GM23338 (cell line): Measurements from ENCODE around the gene ANGPTL2. TPM values are rescaled to one million over a fixed set of nuclear protein-coding genes. Genes with fewer than 3 reads are reported as not detected.

ENCODE experiments used
- ATAC-seq: fragments of 200-7000 bp; cut with Tn5 transposase; 3 replicates; pipeline ENCODE4 v1.9.1; 2020
- DNase-seq: peaks from one replicate; pipeline ENCODE4 v3.0.0-alpha.2; 2015; ENCODE audit warnings: low spot score
- H2AFZ ChIP-seq: fragments of 200-600 bp; sonication (generic); 2 replicates; pipeline ENCODE4 v1.8.0; 2016; ENCODE audit warnings: antibody characterized with exemption, mild to moderate bottlenecking, moderate library complexity
- H3F3A ChIP-seq: fragments of 200-600 bp; sonication (generic); replicated peaks from 2 replicates; pipeline ENCODE4 v1.8.0; 2017; ENCODE audit warnings: antibody characterized with exemption, mixed run types, low read depth
- H3K27ac ChIP-seq: fragments of 200-600 bp; sonication (generic); 2 replicates; pipeline ENCODE4 v1.6.1; 2016; ENCODE audit warnings: low read depth
- H3K27me3 ChIP-seq: fragments of 200-600 bp; sonication (generic); 2 replicates; pipeline ENCODE4 v1.8.0; 2016; ENCODE audit warnings: mild to moderate bottlenecking, mixed run types, moderate library complexity; ENCODE audit not compliant: insufficient read depth
- H3K36me3 ChIP-seq: fragments of 200-600 bp; sonication (generic); 2 replicates; pipeline ENCODE4 v1.8.0; 2016; ENCODE audit warnings: mild to moderate bottlenecking; ENCODE audit not compliant: insufficient read depth
- H3K4me1 ChIP-seq: fragments of 200-600 bp; sonication (generic); 2 replicates; pipeline ENCODE4 v1.8.0; 2016; ENCODE audit warnings: mild to moderate bottlenecking, moderate library complexity; ENCODE audit not compliant: insufficient read depth
- H3K4me2 ChIP-seq: fragments of 200-600 bp; sonication (generic); 2 replicates; pipeline ENCODE4 v1.7.1; 2017; ENCODE audit warnings: mixed run types
- H3K4me3 ChIP-seq: fragments of 200-600 bp; sonication (generic); 2 replicates; pipeline ENCODE4 v1.6.1; 2016; ENCODE audit warnings: mixed run types
- H3K79me2 ChIP-seq: fragments of 200-600 bp; sonication (generic); replicated peaks from 2 replicates; pipeline ENCODE4 v1.8.0; 2017; ENCODE audit warnings: mild to moderate bottlenecking; ENCODE audit not compliant: insufficient read depth
- H3K9me2 ChIP-seq: fragments of 200-600 bp; sonication (generic); 2 replicates; pipeline ENCODE4 v1.8.0; 2017; ENCODE audit not compliant: insufficient read depth
- H4K20me1 ChIP-seq: fragments of 200-600 bp; sonication (generic); replicated peaks from 2 replicates; pipeline ENCODE4 v1.8.0; 2017; ENCODE audit warnings: mild to moderate bottlenecking; ENCODE audit not compliant: insufficient read depth
- H3K27ac Mint-ChIP-seq: 2 replicates; pipeline ENCODE4 v1.8.0; 2020; ENCODE audit warnings: inconsistent platforms, mild to moderate bottlenecking, moderate library complexity, mixed read lengths
- H3K27me3 Mint-ChIP-seq: 3 replicates; pipeline ENCODE4 v1.8.0; 2022; ENCODE audit warnings: low read depth, mild to moderate bottlenecking, moderate library complexity, mixed read lengths, inconsistent platforms; ENCODE audit not compliant: insufficient read depth, poor library complexity
- H3K36me3 Mint-ChIP-seq: 3 replicates; pipeline ENCODE4 v1.8.0; 2021; ENCODE audit warnings: low read depth, mild to moderate bottlenecking, inconsistent platforms, moderate library complexity, mixed read lengths
- H3K4me1 Mint-ChIP-seq: 3 replicates; pipeline ENCODE4 v1.8.0; 2020; ENCODE audit warnings: mild to moderate bottlenecking, inconsistent platforms, mixed read lengths
- H3K4me3 Mint-ChIP-seq: 3 replicates; pipeline ENCODE4 v1.8.0; 2021; ENCODE audit warnings: moderate library complexity, mild to moderate bottlenecking, inconsistent platforms, mixed read lengths
- H3K9me3 Mint-ChIP-seq: 3 replicates; pipeline ENCODE4 v1.8.0; 2020; ENCODE audit warnings: moderate library complexity, mild to moderate bottlenecking, inconsistent platforms, mixed read lengths
- ETS1 ChIP-seq: IDR thresholded peaks from 2 replicates; pipeline ENCODE4 v1.6.1; 2016; ENCODE audit warnings: antibody characterized with exemption
- polyA plus RNA-seq: library from polyadenylated mRNA; unstranded; fragments of >200 nt; fragmentation: Nextera tagmentation; extraction: Ambion mirVana; gene quantifications from 2 replicates; pipeline ENCODE4 v1.2.1, GENCODE V29; 2016
- total RNA-seq: library from RNA; depleted of rRNA; stranded (reverse); fragments of >200 nt; shearing (Covaris generic); gene quantifications from 2 replicates; pipeline ENCODE4 v1.2.3, GENCODE V29; 2014
- TF ChIP-seq, protein P1 (sequence below): fragments of 250-450 bp; sonication (Bioruptor Pico); IDR thresholded peaks from 2 replicates; pipeline ENCODE4 v1.5.0; 2020; ENCODE audit warnings: mild to moderate bottlenecking, moderate library complexity

The ANGPTL2 gene
- total and polyA plus RNA-seq, 2 experiments from 2014 or later: 2.9 to 5.2 TPM

DNA sequence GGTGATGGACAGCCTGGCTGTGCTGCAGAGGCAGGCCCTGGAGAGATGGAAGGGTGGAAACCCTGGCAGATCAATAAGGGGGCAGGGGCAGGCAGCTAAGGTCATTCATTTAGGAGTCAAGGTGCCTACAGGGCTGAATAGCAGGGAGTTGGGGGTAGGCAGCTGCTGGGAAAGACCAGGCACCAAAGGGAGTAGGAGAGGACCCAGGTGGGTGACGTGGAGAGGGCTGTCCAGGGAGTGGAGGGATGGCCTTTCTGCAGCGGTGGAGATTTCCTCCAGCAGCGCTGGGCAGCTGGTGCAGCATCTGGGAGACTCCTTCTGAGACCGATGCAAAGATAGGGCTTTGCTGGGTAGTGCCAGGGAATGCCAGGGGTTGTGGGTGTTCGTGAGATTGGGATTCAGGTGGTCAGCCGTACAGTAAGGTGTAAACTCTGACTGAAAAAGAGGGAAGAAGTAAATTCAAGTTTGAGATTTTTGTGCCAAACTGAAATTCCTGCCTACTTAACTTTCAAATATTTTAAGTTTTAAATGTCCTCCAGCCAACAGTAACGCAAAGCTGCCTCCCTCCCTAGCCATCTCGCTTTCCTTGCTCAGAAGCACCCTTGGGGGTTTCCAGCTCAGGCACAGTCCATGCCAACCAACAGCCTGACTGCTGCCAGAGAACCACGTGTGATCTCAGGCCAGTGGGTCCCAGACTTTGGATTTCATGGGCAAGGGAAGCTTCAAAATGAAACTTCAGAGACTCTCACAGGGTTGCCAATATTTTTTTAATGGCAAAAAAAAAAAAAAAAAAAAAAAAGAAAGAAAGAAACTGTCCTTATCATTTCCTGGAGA lies 18.6 kb upstream of the ANGPTL2 start (continued):
- TF ChIP-seq ETS1: no peak
- TF ChIP-seq, protein P1, sequence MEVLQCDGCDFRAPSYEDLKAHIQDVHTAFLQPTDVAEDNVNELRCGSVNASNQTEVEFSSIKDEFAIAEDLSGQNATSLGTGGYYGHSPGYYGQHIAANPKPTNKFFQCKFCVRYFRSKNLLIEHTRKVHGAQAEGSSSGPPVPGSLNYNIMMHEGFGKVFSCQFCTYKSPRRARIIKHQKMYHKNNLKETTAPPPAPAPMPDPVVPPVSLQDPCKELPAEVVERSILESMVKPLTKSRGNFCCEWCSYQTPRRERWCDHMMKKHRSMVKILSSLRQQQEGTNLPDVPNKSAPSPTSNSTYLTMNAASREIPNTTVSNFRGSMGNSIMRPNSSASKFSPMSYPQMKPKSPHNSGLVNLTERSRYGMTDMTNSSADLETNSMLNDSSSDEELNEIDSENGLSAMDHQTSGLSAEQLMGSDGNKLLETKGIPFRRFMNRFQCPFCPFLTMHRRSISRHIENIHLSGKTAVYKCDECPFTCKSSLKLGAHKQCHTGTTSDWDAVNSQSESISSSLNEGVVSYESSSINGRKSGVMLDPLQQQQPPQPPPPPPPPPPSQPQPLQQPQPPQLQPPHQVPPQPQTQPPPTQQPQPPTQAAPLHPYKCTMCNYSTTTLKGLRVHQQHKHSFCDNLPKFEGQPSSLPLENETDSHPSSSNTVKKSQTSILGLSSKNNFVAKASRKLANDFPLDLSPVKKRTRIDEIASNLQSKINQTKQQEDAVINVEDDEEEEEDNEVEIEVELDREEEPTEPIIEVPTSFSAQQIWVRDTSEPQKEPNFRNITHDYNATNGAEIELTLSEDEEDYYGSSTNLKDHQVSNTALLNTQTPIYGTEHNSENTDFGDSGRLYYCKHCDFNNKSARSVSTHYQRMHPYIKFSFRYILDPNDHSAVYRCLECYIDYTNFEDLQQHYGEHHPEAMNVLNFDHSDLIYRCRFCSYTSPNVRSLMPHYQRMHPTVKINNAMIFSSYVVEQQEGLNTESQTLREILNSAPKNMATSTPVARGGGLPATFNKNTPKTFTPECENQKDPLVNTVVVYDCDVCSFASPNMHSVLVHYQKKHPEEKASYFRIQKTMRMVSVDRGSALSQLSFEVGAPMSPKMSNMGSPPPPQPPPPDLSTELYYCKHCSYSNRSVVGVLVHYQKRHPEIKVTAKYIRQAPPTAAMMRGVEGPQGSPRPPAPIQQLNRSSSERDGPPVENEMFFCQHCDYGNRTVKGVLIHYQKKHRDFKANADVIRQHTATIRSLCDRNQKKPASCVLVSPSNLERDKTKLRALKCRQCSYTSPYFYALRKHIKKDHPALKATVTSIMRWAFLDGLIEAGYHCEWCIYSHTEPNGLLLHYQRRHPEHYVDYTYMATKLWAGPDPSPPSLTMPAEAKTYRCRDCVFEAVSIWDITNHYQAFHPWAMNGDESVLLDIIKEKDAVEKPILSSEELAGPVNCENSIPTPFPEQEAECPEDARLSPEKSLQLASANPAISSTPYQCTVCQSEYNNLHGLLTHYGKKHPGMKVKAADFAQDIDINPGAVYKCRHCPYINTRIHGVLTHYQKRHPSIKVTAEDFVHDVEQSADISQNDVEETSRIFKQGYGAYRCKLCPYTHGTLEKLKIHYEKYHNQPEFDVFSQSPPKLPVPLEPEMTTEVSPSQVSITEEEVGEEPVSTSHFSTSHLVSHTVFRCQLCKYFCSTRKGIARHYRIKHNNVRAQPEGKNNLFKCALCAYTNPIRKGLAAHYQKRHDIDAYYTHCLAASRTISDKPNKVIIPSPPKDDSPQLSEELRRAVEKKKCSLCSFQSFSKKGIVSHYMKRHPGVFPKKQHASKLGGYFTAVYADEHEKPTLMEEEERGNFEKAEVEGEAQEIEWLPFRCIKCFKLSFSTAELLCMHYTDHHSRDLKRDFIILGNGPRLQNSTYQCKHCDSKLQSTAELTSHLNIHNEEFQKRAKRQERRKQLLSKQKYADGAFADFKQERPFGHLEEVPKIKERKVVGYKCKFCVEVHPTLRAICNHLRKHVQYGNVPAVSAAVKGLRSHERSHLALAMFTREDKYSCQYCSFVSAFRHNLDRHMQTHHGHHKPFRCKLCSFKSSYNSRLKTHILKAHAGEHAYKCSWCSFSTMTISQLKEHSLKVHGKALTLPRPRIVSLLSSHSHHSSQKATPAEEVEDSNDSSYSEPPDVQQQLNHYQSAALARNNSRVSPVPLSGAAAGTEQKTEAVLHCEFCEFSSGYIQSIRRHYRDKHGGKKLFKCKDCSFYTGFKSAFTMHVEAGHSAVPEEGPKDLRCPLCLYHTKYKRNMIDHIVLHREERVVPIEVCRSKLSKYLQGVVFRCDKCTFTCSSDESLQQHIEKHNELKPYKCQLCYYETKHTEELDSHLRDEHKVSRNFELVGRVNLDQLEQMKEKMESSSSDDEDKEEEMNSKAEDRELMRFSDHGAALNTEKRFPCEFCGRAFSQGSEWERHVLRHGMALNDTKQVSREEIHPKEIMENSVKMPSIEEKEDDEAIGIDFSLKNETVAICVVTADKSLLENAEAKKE (CRISPR knock-in tag): no peak

- H3K27ac Mint-ChIP-seq: no peak overlapping the region
- Histone ChIP-seq H3K36me3 (no peaks in the 10 kb centered on the region), H3K4me2 (no peak overlapping the region), H4K20me1 (0 out of 2 replicates have a peak, but pooled peaks cover 3% of the 10 kb centered on the region), H3K27ac (no peak overlapping the region), H3K9me2 (0 out of 2 replicates have a peak, but pooled peaks cover 3% of the 10 kb centered on the region), H3K4me3 (no peak overlapping the region), H3K27me3 (no peaks in the 10 kb centered on the region), H2AFZ (no peak overlapping the region), H3K4me1 (peaks cover 17% of the 10 kb centered on the region), H3K79me2 (no peaks in the 10 kb centered on the region), H3F3A (no peaks in the 10 kb centered on the region)
- H3K4me3 Mint-ChIP-seq: no peak overlapping the region
- peaks cover 25% of the 10 kb centered on the region for H3K4me1 Mint-ChIP-seq
- H3K9me3 Mint-ChIP-seq: no peaks in the 10 kb centered on the region; the same call in 2 of the 3 replicates
- no peak for ATAC-seq
- H3K36me3 Mint-ChIP-seq: no peaks in the 10 kb centered on the region
- TF ChIP-seq, protein P1 (CRISPR knock-in tag): no peak
- no peak for DNase-seq
- H3K27me3 Mint-ChIP-seq: peaks cover 3% of the 10 kb centered on the region
These were observed 17.7 kb upstream of the ANGPTL2 start for GRCh38 chr9:127140181-127140580.
